Stimulated activated CD4-positive, alpha-beta T cell treated with anti-CD3 and anti-CD28 coated beads, Interleukin-2, amount 100 ng/mL, for 48 hours (primary cell): ENCODE results near the gene TRPM2.

Experiments used
- DNase-seq, 2 donors: peaks; one replicate each; pipeline ENCODE4 v3.0.0-alpha.2; 2020

The TRPM2 gene

GRCh38 chr21:44418108-44418875, 64.9 kb downstream of the TRPM2 start:
- no peak for DNase-seq

- DNase-seq = no peak
These were observed 65.4 kb downstream of the TRPM2 start for GRCh38 chr21:44418876-44419230.

GRCh38 chr21:44419679-44420078, 66.3 kb downstream of the TRPM2 start:
- no peak for DNase-seq

DNA sequence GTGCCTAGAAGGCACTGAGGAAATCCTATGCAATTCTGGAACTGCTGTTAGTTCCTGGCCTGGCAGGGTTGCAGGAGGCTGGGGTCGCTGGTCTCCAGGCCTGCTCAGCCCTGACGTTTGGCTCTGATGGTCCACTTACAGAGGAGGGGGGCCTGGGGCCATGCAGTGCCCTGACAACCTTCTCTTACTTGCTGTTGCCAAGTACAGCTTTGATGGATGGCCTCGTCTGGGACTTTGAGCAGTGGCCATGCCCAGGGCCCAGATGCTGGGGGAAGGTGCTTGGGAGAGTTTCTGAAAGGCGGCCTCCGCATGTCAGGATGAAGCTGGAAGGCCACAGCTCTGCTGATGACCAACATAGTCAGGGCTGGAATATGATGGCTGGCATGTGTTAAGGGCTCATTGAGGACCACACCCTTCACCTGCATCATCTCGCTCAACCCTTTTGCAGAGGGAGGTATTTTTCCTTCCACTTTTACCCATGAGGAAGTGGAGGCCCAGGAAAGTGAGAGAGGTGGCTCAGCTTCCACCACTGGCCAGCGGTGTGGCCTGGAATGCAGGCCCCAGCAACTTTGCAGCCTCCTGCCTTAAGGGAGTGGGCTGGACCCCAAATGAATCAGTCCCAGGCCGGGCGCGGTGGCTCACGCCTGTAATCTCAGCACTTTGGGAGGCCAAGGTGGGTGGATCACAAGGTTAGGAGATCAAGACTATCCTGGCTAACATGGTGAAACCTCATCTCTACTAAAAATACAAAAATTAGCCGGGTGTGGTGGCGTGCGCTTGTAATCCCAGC, 67.2 kb downstream of the TRPM2 start:
- no peak for DNase-seq

GRCh38 chr21:44421901-44422840, 68.8 kb downstream of the TRPM2 start:
- DNase-seq = no peak

- no peak for DNase-seq
These were observed 69.9 kb downstream of the TRPM2 start for GRCh38 chr21:44423312-44423821.

DNA sequence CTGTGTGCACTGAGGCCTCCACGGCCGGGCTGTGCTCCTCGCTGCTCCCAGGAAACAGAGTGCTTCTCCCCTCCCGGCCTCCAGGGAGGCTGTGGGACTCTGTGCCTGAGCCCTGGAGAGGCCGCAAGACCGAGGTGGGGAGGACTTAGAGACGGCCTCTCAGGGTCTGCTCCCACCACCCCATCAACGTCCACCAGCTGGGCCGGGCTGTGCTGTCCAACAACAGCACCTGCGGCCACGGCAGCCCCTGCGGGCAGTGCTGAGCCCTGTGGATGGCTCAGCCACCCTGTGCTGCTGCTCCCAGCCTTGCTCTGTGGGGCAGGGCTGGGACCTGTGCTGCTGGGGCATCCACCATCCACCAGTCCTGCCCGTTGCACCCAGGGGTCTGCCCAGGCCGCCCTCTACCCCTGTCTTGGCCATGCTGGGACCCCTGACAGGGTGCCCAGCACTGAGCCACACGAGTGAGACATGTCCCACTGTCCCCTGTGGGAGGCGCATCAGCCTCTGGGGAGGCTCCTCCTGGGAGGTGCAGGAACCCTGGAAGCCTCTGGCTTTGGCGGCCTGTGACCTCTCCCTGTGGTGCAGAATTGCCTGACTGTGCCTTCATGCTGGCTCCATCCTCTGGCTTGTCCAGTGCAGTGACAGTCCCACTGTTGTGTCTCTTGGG, 70.7 kb downstream of the TRPM2 start:
- no peak for DNase-seq

- no peak for DNase-seq
These were observed 71.3 kb downstream of the TRPM2 start for GRCh38 chr21:44424608-44425306.

- no peak for DNase-seq
These were observed 72.0 kb downstream of the TRPM2 start for GRCh38 chr21:44425307-44425894.

GRCh38 chr21:44425895-44426662, 72.7 kb downstream of the TRPM2 start:
- no peak for DNase-seq

- DNase-seq = no peak
These were observed 73.3 kb downstream of the TRPM2 start for GRCh38 chr21:44426663-44427191.

DNA sequence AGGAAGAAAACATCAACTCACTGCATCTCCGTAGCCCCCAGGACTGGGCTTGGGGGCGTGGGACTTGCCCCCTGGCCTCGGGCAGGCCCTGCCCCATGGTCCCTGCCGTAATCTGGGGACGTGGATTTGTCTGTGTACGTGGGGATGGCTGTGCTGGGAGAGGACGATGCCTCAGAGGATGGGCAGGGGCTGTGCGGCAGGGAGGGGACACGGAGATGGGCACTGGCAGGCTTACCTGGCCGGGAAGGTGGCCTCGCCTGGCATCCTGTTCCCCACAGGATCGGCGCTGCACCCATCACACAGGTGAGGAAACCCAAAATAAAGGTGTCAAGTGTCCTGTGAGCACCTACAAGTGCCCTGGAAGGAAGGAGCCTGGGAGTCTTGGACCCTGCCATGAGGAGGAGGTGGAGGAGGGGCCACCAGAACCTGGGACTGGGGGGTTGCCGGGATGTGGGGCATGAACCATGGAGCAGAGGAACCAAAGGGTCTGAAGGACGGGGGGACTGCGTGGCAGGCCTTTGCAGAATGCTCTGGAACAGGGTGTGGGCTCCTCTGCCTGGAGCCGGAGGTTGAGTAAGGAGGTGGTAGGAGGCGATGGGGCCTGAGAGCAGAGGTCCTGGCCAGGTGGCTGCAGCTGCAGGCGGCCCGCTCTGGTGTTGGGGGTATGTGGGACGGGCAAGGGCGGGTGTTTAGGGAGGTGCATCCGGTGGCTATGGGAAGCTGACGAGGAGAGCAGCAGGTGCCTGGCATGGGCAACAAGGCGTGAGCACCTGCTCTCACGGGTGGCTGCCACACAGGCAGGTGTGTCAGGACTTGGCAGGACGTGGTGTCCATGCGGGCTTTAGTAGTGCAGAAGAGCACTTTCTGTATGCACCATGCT, 74.1 kb downstream of the TRPM2 start:
- DNase-seq = no peak

DNA sequence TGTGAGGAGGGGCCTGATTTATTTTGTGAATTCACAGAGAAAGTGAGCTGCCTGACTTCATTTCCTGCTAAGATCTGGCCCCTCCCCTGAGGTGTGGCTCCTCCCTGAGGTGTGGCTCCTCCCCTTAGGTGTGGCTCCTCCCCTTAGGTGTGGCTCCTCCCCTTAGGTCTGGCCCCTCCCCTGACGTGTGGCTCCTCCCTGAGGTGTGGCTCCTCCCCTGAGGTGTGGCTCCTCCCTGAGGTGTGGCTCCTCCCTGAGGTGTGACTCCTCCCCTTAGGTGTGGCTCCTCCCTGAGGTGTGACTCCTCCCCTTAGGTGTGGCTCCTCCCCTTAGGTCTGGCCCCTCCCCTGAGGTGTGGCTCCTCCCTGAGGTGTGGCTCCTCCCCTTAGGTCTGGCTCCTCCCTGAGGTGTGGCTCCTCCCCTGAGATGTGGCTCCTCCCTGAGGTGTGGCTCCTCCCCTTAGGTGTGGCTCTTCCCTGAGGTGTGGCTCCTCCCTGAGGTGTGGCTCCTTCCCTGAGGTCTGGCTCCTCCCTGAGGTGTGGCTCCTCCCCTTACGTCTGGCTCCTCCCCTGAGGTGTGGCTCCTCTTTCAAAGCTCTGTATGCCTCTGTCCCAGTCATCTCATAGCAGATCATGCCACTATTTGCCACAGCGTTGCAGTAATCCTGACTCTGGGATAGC, 75.0 kb downstream of the TRPM2 start:
- peak; percentile 33 to 58 for DNase-seq

- DNase-seq = no peak
These were observed 76.5 kb downstream of the TRPM2 start for GRCh38 chr21:44429894-44430293.

DNA sequence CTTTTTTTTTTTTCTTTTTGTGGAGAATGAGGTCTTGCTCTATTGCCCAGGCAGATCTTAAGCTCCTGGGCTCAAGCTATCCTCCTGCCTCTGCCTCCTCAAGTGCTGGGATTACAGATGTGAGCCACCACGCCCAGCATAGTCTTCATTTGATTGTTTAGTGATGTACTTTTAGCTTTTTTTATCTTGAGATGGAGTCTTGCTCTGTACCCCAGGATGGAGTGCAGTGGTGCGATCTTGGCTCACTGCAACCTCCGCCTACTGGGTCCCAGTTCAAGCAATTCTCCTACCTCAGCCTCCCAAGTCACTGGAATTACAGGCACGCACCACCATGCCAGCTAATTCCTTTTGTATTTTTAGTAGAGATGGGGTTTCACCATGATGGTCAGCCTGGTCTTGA, 77.9 kb downstream of the TRPM2 start:
- no peak for DNase-seq

DNA sequence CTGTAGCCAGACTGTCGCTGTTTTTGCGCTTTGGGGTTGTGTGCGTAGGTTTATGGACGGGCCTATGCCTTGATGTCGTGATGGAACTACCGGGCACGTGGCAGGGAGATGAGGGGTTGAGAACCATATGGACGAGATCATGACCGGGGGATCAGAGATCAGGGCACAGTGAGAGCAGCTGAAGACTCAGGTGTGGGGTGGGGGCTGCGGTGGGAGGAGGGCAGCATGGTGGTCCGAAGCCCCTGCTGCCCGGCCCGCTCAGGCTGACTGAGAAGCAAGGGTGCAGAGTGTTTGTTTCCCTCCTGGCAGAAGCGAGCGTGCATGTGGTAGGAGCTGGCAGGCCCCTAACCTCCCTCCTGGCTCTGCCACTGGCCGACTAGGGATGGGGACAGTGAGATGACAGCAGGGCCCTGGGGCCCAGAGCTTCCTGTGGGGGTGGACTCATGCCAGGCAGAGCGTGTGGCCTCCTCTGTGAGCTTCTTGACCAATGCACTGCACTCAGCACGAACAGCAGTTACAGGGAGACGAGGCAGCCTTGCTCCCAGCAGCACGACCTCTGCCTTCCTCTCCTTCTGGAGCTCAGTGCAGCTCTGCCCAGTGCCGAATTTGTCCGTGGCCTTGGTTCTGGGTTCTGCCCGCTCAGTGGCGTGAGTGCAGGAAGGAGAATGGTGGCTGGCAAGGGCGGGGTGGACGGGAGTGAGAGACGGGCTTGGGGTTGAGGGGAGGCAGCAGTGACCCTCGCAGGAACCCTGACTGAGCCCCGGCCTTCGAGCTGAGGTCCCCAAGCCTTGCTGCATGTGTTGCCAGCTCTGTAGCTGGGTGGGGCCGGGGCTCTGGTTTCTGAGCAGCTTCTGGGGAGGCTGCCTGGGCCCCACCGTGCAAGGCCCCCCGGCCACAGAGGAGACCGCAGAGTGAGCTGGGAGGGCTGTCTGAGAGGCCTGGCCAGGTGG, 79.7 kb downstream of the TRPM2 start:
- no peak for DNase-seq

GRCh38 chr21:44433791-44434567, 80.6 kb downstream of the TRPM2 start:
- DNase-seq = no peak
